ENCODE results near the gene FOXD1. TPM values are rescaled to one million over a fixed set of nuclear protein-coding genes. Genes with fewer than 3 reads are reported as not detected.
A peak's percentile ranks its signal among the peaks of the same experiment; 100 is the strongest.

Gene FOXD1
- total and polyA plus RNA-seq, 2 experiments from 2014 or later = 0.33 to 1.9 TPM

GRCh38 chr5:73437777-73438644 is 10.6 kb downstream of the FOXD1 start:
- Histone ChIP-seq H3K9me2 (replicated peaks; ENCODE audit: insufficient read depth) (no peaks in the 10 kb centered on the region), H4K20me1 (ENCODE audit: insufficient read depth, poor library complexity, severe bottlenecking) (no peaks in the 10 kb centered on the region), H3K4me3 (peak overlapping the region; percentile 33), H3K9me3 (ENCODE audit: low read depth) (no peaks in the 10 kb centered on the region), H3K27ac (no peak overlapping the region), H3K79me2 (no peaks in the 10 kb centered on the region), H3K4me2 (peak overlapping the region; percentile 81), H3K4me1 (ENCODE audit: insufficient read depth) (peaks cover 18% of the 10 kb centered on the region), H3K27me3 (peaks cover 97% of the 10 kb centered on the region), H3K36me3 (replicated peaks; ENCODE audit: insufficient read depth, low read depth) (no peaks in the 10 kb centered on the region), H2AFZ (peak overlapping the region; percentile 75)
- TF ChIP-seq EZH2 (IDR thresholded peaks at IDR 0.05; ENCODE audit: borderline replicate concordance) = no peak
- no peak for TF ChIP-seq CTCF (IDR thresholded peaks at IDR 0.05; ENCODE audit: poor library complexity)
- TF ChIP-seq EZH2phosphoT487 (IDR thresholded peaks at IDR 0.05; ENCODE audit: low read depth, severe bottlenecking, unreplicated experiment) = no peak
- 8% methylated on average over 18 of the region's 18 CpGs for WGBS (ENCODE audit: low lambda C conversion rate, missing lambda C conversion rate)
- no peak for DNase-seq (ENCODE audit: low spot score)

DNA sequence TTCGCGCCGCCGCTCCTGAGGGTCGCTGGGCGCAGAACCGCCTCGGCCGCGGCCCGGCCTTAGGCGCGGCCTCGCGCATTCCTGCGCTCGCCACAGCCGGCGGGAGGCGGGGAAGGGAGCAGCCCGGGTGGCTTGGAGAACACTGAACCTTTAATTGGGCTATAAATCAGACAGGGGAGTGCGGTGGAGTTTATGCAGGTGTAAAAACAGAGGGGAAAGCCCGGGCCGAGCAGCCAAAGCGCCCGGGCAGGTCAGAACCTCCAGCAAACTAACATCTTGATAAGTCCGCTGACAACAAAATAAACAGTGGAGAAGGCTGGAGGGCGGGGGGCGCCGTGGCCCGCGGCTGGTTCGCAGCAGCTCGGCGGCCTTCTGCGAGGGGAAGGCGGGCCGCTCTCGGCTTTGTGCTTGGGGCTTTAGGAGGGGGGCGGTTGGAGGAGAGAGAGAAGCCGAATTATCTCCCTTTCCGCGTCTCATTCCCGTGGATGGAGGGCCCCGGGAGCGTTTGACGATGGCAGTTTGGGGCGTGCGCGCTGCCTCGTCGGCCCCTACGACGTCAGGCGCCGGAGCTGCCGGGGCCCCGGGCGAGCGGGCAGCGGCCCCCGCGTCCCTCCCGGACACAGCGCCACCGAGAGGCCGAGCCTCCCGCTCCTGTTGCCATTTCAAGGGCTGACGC is 11.3 kb downstream of the FOXD1 start:
- peak overlapping the region; percentile 75 for H2AFZ ChIP-seq
- TF ChIP-seq CTCF (IDR thresholded peaks at IDR 0.05; ENCODE audit: poor library complexity) (peak; percentile 36), EZH2 (IDR thresholded peaks at IDR 0.05; ENCODE audit: borderline replicate concordance) (peak; percentile 92), EZH2phosphoT487 (IDR thresholded peaks at IDR 0.05; ENCODE audit: low read depth, severe bottlenecking, unreplicated experiment) (peak; percentile 9)
- H3K79me2 ChIP-seq = no peaks in the 10 kb centered on the region
- peak overlapping the region; percentile 33 for H3K4me3 ChIP-seq
- no peaks in the 10 kb centered on the region for H3K9me2 ChIP-seq (replicated peaks; ENCODE audit: insufficient read depth)
- peak; percentile 42 for DNase-seq (ENCODE audit: low spot score)
- H3K4me1 ChIP-seq (ENCODE audit: insufficient read depth) = peaks cover 18% of the 10 kb centered on the region
- no peaks in the 10 kb centered on the region for H3K36me3 ChIP-seq (replicated peaks; ENCODE audit: insufficient read depth, low read depth)
- H3K27ac ChIP-seq = no peak overlapping the region
- WGBS (ENCODE audit: low lambda C conversion rate, missing lambda C conversion rate) = 3% methylated on average over 63 of the region's 69 CpGs
- peaks cover 97% of the 10 kb centered on the region for H3K27me3 ChIP-seq
- H3K9me3 ChIP-seq (ENCODE audit: low read depth) = no peaks in the 10 kb centered on the region
- H3K4me2 ChIP-seq = peak overlapping the region; percentile 81
- H4K20me1 ChIP-seq (ENCODE audit: insufficient read depth, poor library complexity, severe bottlenecking) = no peaks in the 10 kb centered on the region

GRCh38 chr5:73436535-73437100 is 12.0 kb downstream of the FOXD1 start:
- TF ChIP-seq EZH2phosphoT487 (IDR thresholded peaks at IDR 0.05; ENCODE audit: low read depth, severe bottlenecking, unreplicated experiment) = peak; percentile 30
- TF ChIP-seq CTCF (IDR thresholded peaks at IDR 0.05; ENCODE audit: poor library complexity) = no peak
- TF ChIP-seq EZH2 (IDR thresholded peaks at IDR 0.05; ENCODE audit: borderline replicate concordance) = peak; percentile 13
- peak overlapping the region; percentile 81 for H3K4me2 ChIP-seq
- 9% methylated on average over 48 of the region's 66 CpGs for WGBS (ENCODE audit: low lambda C conversion rate, missing lambda C conversion rate)

More at GRCh38 chr5:73436535-73437100, 12.0 kb downstream of the FOXD1 start:
- Histone ChIP-seq H3K79me2 (no peaks in the 10 kb centered on the region), H3K9me3 (ENCODE audit: low read depth) (no peaks in the 10 kb centered on the region), H3K36me3 (replicated peaks; ENCODE audit: insufficient read depth, low read depth) (no peaks in the 10 kb centered on the region), H3K4me1 (ENCODE audit: insufficient read depth) (peaks cover 18% of the 10 kb centered on the region), H4K20me1 (ENCODE audit: insufficient read depth, poor library complexity, severe bottlenecking) (no peaks in the 10 kb centered on the region), H2AFZ (peak overlapping the region; percentile 75), H3K4me3 (peak overlapping the region; percentile 33), H3K9me2 (replicated peaks; ENCODE audit: insufficient read depth) (no peaks in the 10 kb centered on the region), H3K27ac (no peak overlapping the region), H3K27me3 (peaks cover 96% of the 10 kb centered on the region)
- peak; percentile 21 for DNase-seq (ENCODE audit: low spot score)

Measured in hepatocyte (in vitro differentiated cells).